ENCODE data around the gene TMIGD2.

The TMIGD2 gene

DNA sequence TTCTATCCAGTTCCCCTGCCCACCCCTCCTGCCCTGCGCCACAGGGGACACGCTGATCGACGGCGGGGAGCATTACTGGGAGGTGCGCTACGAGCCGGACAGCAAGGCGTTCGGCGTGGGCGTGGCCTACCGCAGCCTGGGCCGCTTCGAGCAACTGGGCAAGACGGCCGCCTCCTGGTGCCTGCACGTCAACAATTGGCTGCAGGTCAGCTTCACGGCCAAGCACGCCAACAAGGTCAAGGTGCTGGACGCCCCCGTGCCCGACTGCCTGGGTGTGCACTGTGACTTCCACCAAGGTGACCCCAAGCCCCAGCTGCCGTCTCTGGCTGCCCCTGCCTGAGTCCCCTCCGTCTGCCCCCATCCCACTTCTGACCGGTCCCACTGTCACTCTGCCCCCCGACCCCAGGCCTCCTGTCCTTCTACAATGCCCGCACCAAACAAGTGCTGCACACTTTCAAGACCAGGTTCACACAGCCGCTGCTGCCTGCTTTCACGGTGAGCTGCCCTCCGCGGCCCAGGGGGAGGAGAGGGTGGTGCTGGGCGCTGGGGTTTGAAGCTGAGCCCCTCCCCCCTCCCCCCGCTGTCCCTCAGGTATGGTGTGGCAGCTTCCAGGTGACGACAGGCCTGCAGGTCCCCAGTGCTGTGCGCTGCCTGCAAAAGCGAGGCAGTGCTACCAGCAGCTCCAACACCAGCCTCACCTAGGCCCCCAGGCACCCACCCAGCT lies 20.9 kb upstream of the TMIGD2 start:
- Histone ChIP-seq H3K27me3 (ENCODE audit: insufficient read depth, poor library complexity, severe bottlenecking) (no peaks in the 10 kb centered on the region), H3K9me3 (ENCODE audit: severe bottlenecking) (peaks cover 2% of the 10 kb centered on the region), H3K36me3 (ENCODE audit: low read depth) (no peaks in the 10 kb centered on the region), H3K4me3 (ENCODE audit: severe bottlenecking) (no peak overlapping the region), H3K27ac (ENCODE audit: poor library complexity, severe bottlenecking) (no peak overlapping the region), H3K4me1 (ENCODE audit: insufficient read depth, poor library complexity, severe bottlenecking) (no peaks in the 10 kb centered on the region)
- ATAC-seq (ENCODE audit: low read depth): no peak
- DNase-seq (ENCODE audit: low spot score): no peak
- TF ChIP-seq, protein P1, sequence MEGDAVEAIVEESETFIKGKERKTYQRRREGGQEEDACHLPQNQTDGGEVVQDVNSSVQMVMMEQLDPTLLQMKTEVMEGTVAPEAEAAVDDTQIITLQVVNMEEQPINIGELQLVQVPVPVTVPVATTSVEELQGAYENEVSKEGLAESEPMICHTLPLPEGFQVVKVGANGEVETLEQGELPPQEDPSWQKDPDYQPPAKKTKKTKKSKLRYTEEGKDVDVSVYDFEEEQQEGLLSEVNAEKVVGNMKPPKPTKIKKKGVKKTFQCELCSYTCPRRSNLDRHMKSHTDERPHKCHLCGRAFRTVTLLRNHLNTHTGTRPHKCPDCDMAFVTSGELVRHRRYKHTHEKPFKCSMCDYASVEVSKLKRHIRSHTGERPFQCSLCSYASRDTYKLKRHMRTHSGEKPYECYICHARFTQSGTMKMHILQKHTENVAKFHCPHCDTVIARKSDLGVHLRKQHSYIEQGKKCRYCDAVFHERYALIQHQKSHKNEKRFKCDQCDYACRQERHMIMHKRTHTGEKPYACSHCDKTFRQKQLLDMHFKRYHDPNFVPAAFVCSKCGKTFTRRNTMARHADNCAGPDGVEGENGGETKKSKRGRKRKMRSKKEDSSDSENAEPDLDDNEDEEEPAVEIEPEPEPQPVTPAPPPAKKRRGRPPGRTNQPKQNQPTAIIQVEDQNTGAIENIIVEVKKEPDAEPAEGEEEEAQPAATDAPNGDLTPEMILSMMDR (IDR thresholded peaks at IDR 0.05; ENCODE audit: poor library complexity, severe bottlenecking): no peak

DNA sequence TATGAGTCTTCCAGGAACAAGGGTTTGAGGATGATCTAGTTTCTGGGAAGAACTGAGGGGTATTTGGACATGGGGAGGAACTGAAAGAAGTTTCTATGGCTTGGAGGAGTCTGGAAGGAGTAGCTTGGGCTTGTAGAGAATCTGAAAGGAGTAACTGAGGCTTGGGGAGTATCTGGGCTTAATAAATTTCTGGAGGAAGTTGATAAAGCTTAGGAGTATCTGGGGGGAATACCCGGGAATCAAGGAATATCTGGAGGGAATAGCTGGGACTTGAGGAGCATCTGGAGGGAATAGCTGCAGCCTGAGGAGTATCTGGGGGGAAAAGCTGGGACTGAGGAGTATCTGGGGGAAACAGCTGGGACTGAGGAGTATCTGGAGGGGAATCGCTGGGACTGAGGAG lies 18.2 kb upstream of the TMIGD2 start:
- Histone ChIP-seq H3K27ac (ENCODE audit: poor library complexity, severe bottlenecking) (no peak overlapping the region), H3K4me3 (ENCODE audit: severe bottlenecking) (no peak overlapping the region), H3K9me3 (ENCODE audit: severe bottlenecking) (peaks cover 2% of the 10 kb centered on the region), H3K36me3 (ENCODE audit: low read depth) (no peaks in the 10 kb centered on the region), H3K4me1 (ENCODE audit: insufficient read depth, poor library complexity, severe bottlenecking) (no peaks in the 10 kb centered on the region), H3K27me3 (ENCODE audit: insufficient read depth, poor library complexity, severe bottlenecking) (no peaks in the 10 kb centered on the region)
- DNase-seq (ENCODE audit: low spot score) (no peak), ATAC-seq (ENCODE audit: low read depth) (no peak)
- TF ChIP-seq, protein P1 (IDR thresholded peaks at IDR 0.05; ENCODE audit: poor library complexity, severe bottlenecking): no peak

DNA sequence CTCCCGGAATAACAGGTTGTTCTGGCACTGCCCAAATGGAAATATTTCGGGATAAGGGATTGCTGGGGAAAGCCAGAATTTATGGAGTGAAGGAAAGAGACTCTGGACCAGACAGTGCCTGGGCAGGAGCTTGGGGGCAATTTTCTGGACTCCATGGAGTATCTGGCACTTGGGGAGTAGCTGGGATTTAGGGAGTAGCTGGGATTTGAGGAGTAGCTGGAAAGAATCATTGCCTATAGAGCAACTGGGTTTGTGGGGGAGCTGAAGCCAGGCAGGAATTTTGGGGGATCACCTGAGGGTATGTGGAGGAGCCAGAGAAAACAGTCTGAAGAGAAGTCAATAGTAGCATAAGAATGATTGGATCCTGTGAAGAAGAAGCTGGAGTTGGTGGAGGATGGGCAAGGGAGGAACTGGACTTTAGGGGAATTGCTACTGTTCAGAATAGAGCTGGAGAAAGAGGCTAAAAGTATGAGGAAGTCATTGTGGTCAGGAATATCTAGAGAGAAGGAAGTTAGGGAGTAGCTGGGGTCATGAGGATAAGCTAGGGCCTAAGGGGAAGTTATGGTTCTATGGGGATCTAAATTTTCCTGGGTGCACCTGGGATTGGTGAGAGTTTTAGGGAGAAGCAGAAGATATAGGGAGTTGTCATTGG lies 17.0 kb upstream of the TMIGD2 start:
- DNase-seq (ENCODE audit: low spot score): no peak
- TF ChIP-seq, protein P1 (IDR thresholded peaks at IDR 0.05; ENCODE audit: poor library complexity, severe bottlenecking): no peak
- Histone ChIP-seq H3K9me3 (ENCODE audit: severe bottlenecking) (peaks cover 2% of the 10 kb centered on the region), H3K27me3 (ENCODE audit: insufficient read depth, poor library complexity, severe bottlenecking) (no peaks in the 10 kb centered on the region), H3K27ac (ENCODE audit: poor library complexity, severe bottlenecking) (no peak overlapping the region), H3K36me3 (ENCODE audit: low read depth) (no peaks in the 10 kb centered on the region), H3K4me3 (ENCODE audit: severe bottlenecking) (no peak overlapping the region), H3K4me1 (ENCODE audit: insufficient read depth, poor library complexity, severe bottlenecking) (no peaks in the 10 kb centered on the region)
- ATAC-seq (ENCODE audit: low read depth): no peak

DNA sequence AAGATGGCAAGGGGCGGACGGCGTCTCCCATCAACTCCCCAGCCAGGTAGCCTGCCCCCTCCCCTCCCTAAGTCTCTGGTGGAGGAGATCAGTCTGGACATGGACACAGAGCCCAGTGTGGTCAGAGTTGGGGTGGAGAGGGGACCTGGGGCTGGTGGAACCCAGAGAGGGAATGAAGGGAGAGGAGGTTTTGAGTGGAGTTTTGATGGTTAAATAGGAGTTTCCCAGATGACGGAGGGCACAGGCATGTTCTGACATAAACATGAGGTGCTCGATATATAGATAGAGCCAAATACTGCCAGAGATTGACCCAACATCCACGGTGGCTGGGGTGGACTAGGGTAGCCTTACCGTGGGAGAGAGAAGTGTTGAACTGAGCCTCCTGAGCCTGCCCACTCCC lies 16.3 kb upstream of the TMIGD2 start:
- ATAC-seq (ENCODE audit: low read depth): no peak
- H3K27ac ChIP-seq (ENCODE audit: poor library complexity, severe bottlenecking): no peak overlapping the region

More for the DNA sequence above, 16.3 kb upstream of the TMIGD2 start:
- no peaks in the 10 kb centered on the region for H3K36me3 ChIP-seq (ENCODE audit: low read depth)
- H3K4me3 ChIP-seq (ENCODE audit: severe bottlenecking): no peak overlapping the region
- TF ChIP-seq, protein P1 (IDR thresholded peaks at IDR 0.05; ENCODE audit: poor library complexity, severe bottlenecking): no peak
- H3K27me3 ChIP-seq (ENCODE audit: insufficient read depth, poor library complexity, severe bottlenecking): no peaks in the 10 kb centered on the region
- DNase-seq (ENCODE audit: low spot score): no peak
- peaks cover 2% of the 10 kb centered on the region for H3K9me3 ChIP-seq (ENCODE audit: severe bottlenecking)
- H3K4me1 ChIP-seq (ENCODE audit: insufficient read depth, poor library complexity, severe bottlenecking): no peaks in the 10 kb centered on the region

Data from RWPE2 (cell line).